RWPE1 (cell line): ENCODE data around the gene CTNNA3.
"Not testable (repeated sequence)": the region's sequence is repeated elsewhere in the genome, so short reads cannot be mapped to it uniquely, and the experiment has no call there.

ENCODE experiments used
- CTCF ChIA-PET: fragments of 350-600 bp; sonication (Branson Sonifier 250); formaldehyde crosslinking; extraction: SDS; loops from one replicate; lab custom pipeline; 2021; lab: Yijun Ruan, JAX
- POLR2A ChIA-PET: fragments of 400-600 bp; formaldehyde crosslinking; extraction: SDS; loops from one replicate; lab custom pipeline; 2020; ENCODE audit warnings: antibody characterized with exemption; ENCODE audit not compliant: low non-redundant PET; lab: Yijun Ruan, JAX
- DNase-seq: peaks from one replicate; pipeline ENCODE4 v3.0.0; 2012; ENCODE audit warnings: low spot score
- H3K27ac ChIP-seq: fragments of 450-650 bp; 2 replicates; pipeline ENCODE4 v1.5.1; 2017
- TF ChIP-seq, protein P1 (sequence below): fragments of 450-650 bp; conservative IDR thresholded peaks from 2 replicates; pipeline ENCODE4 v1.5.1; 2017; ENCODE audit warnings: low read depth, mild to moderate bottlenecking

The CTNNA3 gene

DNA sequence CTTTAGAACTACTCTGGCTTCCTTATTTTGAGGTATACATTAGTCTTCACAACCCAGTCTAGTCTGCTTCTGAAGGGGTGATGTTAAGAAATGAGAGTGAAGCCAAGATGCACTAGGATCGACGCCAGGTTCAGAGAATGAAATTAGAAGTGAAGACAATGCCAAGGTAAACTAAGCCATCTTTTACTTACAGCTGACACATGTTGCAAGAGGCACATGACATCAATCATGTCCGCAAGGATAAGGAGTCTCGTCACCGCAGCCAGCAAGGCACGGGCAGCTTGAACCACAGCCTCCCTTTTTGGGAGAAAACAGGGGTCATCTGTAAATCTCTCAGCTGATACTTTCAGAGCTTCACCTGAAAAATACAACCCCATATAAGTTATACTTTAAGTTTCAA, 156.7 kb downstream of the CTNNA3 start:
- POLR2A ChIA-PET = no interaction called here
- CTCF ChIA-PET = interaction anchor here (0.7 kb wide), 1 partner anchor 18 kb away, joined by 5 read pairs; no protein-coding TSS in a partner anchor
- TF ChIP-seq, protein P1, sequence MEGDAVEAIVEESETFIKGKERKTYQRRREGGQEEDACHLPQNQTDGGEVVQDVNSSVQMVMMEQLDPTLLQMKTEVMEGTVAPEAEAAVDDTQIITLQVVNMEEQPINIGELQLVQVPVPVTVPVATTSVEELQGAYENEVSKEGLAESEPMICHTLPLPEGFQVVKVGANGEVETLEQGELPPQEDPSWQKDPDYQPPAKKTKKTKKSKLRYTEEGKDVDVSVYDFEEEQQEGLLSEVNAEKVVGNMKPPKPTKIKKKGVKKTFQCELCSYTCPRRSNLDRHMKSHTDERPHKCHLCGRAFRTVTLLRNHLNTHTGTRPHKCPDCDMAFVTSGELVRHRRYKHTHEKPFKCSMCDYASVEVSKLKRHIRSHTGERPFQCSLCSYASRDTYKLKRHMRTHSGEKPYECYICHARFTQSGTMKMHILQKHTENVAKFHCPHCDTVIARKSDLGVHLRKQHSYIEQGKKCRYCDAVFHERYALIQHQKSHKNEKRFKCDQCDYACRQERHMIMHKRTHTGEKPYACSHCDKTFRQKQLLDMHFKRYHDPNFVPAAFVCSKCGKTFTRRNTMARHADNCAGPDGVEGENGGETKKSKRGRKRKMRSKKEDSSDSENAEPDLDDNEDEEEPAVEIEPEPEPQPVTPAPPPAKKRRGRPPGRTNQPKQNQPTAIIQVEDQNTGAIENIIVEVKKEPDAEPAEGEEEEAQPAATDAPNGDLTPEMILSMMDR = no peak
- H3K27ac ChIP-seq = no peak overlapping the region
- DNase-seq = no peak

DNA sequence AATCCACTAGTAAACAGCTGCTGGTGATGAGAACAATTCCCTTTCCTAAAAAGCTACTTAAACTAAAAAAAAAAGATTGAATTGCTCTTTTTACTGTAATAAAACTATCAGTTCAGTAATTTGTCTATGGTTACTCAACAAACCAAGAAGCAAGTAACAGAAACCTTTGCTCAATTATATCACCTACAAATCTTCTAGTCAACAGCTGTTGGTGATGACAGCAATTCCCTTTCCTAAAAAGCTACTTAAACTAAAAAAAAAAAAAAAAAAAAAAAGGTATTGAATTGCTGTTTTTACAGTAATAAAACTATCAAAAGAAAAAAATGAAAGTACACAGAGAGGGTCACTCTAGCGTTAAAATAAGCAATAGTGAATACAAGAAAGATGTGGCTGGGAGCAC, 158.1 kb downstream of the CTNNA3 start:
- no peak overlapping the region for H3K27ac ChIP-seq
- TF ChIP-seq, protein P1 = no peak
- DNase-seq = no peak
- POLR2A ChIA-PET = no interaction called here
- CTCF ChIA-PET = no interaction called here

DNA sequence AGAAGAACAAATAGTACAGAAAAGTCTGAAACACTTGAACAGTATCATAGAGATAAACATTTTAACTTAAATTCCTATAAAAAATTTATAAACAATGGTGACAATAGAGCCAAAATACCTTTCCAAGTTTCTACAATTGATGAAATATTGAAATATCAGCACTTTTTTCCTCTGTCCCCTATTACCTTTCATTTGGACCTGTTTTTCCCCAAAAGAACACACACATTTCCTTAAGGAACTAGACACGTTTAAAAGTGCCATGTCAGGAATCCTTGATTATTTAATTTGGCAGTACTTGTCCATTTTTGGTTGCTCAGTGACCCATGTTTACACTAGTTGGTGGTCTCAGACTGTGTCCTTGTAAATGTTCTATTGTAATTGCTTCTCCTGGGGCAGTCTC, 162.6 kb downstream of the CTNNA3 start:
- no peak for DNase-seq
- POLR2A ChIA-PET = no interaction called here
- TF ChIP-seq, protein P1 = no peak
- CTCF ChIA-PET = no interaction called here
- no peak overlapping the region for H3K27ac ChIP-seq

DNA sequence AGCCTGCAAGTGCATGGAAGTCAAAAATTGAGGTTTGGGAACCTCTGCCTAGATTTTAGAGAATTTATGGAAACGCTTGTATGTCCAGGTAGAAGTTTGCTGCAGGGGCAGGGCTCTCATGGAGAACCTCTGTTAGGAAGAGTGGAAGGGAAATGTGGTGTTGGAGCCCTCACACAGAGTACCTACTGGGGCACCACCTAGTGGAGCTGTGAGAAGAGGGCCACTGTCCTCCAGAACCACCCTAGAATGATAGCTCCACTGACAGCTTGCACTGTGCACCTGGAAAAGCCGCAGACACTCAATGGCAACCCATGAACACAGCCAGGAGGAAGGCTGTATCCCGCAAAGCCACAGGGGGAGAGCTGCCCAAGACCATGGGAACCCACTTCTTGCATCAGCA, 165.0 kb downstream of the CTNNA3 start:
- CTCF ChIA-PET, POLR2A ChIA-PET, H3K27ac ChIP-seq, DNase-seq: not testable (repeated sequence)

DNA sequence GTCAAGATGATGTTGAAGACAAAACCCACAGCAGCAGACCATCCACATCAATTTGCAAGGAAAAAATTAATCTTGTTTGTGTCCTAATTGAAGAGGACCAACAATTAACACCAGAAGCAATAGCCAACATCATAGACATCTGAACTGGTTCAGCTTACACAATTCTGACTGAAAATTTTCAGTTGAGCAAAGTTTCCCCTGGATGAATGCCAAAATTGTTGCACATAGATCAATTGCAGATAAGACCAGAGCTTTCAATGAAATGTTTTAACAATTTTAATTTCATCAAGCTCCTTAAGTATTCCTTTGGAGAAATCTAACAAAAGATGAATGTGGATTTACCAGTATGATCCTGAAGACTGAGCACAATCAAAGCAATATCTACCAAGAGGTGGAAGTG, 168.6 kb downstream of the CTNNA3 start:
- ChIA-PET POLR2A (no interaction called here), CTCF (interaction anchor here (0.6 kb wide), 1 partner anchor 876 kb away, joined by 3 read pairs; no protein-coding TSS in a partner anchor)
- TF ChIP-seq, protein P1 = no peak
- no peak overlapping the region for H3K27ac ChIP-seq
- DNase-seq = no peak

DNA sequence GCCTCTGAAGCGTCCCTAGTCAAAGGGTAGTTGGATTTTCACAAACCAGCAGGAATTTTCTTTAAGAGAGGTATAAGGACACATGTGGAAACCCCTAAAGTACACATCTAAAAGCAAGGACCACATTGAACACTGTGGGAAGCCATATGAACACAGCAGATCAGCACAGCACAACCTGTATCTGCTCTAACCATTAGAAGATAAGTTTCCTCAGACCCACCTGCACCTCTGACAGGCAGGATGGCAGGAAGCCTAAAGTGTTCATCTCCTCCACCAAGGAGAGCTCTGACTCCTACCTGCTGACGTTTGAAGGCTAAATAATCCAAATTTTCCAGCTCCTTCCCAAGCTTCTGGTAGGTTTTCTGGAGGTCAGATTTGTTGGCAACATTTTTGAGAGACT, 174.4 kb downstream of the CTNNA3 start:
- H3K27ac ChIP-seq = no peak overlapping the region
- TF ChIP-seq, protein P1 = no peak
- DNase-seq = no peak
- ChIA-PET CTCF (interaction anchor here (0.6 to 1.2 kb wide), 11 partner anchors 14 to 1618 kb away, joined by 3 to 7 read pairs (median 4); no protein-coding TSS in a partner anchor), POLR2A (no interaction called here)

DNA sequence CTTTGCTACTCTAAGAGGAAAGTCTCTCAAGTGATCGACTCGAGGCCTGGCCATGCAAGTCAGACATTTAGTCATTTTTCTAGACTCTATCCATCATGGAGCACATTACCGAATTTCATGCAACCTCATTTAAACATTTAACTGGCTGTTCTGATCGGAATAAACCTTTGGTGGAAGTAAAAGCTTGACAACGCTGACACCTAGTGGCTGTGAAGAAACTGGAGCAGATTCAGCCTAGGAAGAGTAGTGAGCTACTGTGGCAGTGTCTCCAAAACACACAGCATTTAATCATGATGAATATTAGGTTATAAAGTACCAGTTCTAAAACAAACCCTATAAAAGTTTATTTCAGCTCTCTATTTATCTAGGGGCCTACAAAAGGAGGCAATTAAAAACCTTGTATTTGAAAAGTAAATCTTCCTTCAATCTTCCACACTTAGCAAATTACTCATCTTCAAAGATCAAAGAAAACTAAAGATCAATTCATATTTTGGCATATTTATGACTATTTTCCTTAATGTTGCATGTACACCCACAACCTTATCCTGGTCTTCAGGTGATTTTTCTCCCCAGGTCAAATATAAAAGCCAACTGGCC, 175.0 kb downstream of the CTNNA3 start:
- DNase-seq = peak; percentile 62
- TF ChIP-seq, protein P1 = peak; percentile 72
- POLR2A ChIA-PET = no interaction called here
- no peak overlapping the region for H3K27ac ChIP-seq
- CTCF ChIA-PET = interaction anchor here (0.6 to 1.2 kb wide), 16 partner anchors 12 to 1618 kb away, joined by 3 to 7 read pairs (median 4); no protein-coding TSS in a partner anchor
